MCF 10A (cell line): ENCODE measurements around the gene NADSYN1. TPM values are rescaled to one million over a fixed set of nuclear protein-coding genes. Genes with fewer than 3 reads are reported as not detected.

Experiments used
- BruUV-seq: library from RNA; stranded (reverse); fragments of 400-500 nt; replicated peaks from 2 replicates; lab custom pipeline; 2021; lab: Mats Ljungman, UMichigan
- CTCF ChIA-PET: fragments of 300-600 bp; sonication (Branson Sonifier 250); formaldehyde crosslinking; extraction: SDS; loops from one replicate; lab custom pipeline; 2021; ENCODE audit warnings: antibody characterized with exemption, inconsistent platforms; lab: Yijun Ruan, JAX
- POLR2A ChIA-PET: fragments of 300-600, 350-650 bp; sonication (Branson Sonifier 250); formaldehyde crosslinking; extraction: SDS; loops from one replicate; lab custom pipeline; 2020; ENCODE audit warnings: antibody characterized with exemption, inconsistent platforms; lab: Yijun Ruan, JAX
- DNase-seq: peaks from one replicate; pipeline ENCODE4 v3.0.0-alpha.2; 2018; ENCODE audit not compliant: unreplicated experiment
- H3K27ac Mint-ChIP-seq: one replicate; pipeline ENCODE4 v1.8.0; 2022; ENCODE audit warnings: mild to moderate bottlenecking, low read depth, mixed read lengths; ENCODE audit not compliant: unreplicated experiment
- H3K27me3 Mint-ChIP-seq: one replicate; pipeline ENCODE4 v1.8.0; 2022; ENCODE audit warnings: mixed read lengths; ENCODE audit not compliant: insufficient read depth, unreplicated experiment
- H3K36me3 Mint-ChIP-seq: one replicate; pipeline ENCODE4 v1.8.0; 2022; ENCODE audit warnings: mild to moderate bottlenecking, moderate library complexity, mixed read lengths; ENCODE audit not compliant: insufficient read depth, unreplicated experiment
- H3K4me1 Mint-ChIP-seq: one replicate; pipeline ENCODE4 v1.8.0; 2022; ENCODE audit warnings: mixed read lengths; ENCODE audit not compliant: insufficient read depth, unreplicated experiment
- H3K4me3 Mint-ChIP-seq: one replicate; pipeline ENCODE4 v1.8.0; 2022; ENCODE audit warnings: mild to moderate bottlenecking, moderate library complexity, mixed read lengths; ENCODE audit not compliant: unreplicated experiment
- H3K9me3 Mint-ChIP-seq: one replicate; pipeline ENCODE4 v1.8.0; 2022; ENCODE audit warnings: mixed read lengths; ENCODE audit not compliant: unreplicated experiment
- CTCF ChIP-seq: fragments of 200-600 bp; IDR thresholded peaks from one replicate; pipeline ENCODE4 v1.8.0; 2022; ENCODE audit warnings: antibody characterized with exemption, mild to moderate bottlenecking; ENCODE audit not compliant: unreplicated experiment
- intact Hi-C: fragments of 100-400 bp; cut with micrococcal nuclease; formaldehyde crosslinking; loops from 2 replicates; pipeline ENCODE4 v1.14.1; 2022
- total RNA-seq: library from RNA; stranded (reverse); gene quantifications from 2 replicates; pipeline ENCODE4 v1.2.3, GENCODE V29; 2022

Gene NADSYN1
- total RNA-seq, 1 experiment from 2014 or later, result 73.6 TPM

- no peak for DNase-seq
Observed at GRCh38 chr11:71459076-71459766, 6.2 kb downstream of the NADSYN1 start.

GRCh38 chr11:71459767-71460320, 6.8 kb downstream of the NADSYN1 start:
- ChIA-PET CTCF (no interaction called here), POLR2A (interaction anchor here (1.4 kb wide), 1 partner anchor 13 kb away, joined by 3 read pairs; no protein-coding TSS in a partner anchor)
- Mint-ChIP-seq H3K36me3 (peaks cover 70% of the 10 kb centered on the region), H3K4me3 (no peak overlapping the region), H3K27me3 (no peaks in the 10 kb centered on the region), H3K9me3 (no peaks in the 10 kb centered on the region), H3K27ac (no peak overlapping the region), H3K4me1 (no peaks in the 10 kb centered on the region)
- no peak for TF ChIP-seq CTCF
- intact Hi-C loops, result loop anchor here (10.0 kb wide), 1 partner anchor 995 kb away; no protein-coding TSS in a partner anchor
- no peak for DNase-seq
- no TSS peak for BruUV-seq

More at GRCh38 chr11:71459076-71459766, 6.2 kb downstream of the NADSYN1 start:
- ChIA-PET CTCF (interaction anchor here (0.6 kb wide), 1 partner anchor 1007 kb away, joined by 4 read pairs; no protein-coding TSS in a partner anchor), POLR2A (interaction anchor here (1.4 kb wide), 1 partner anchor 12 kb away, joined by 3 read pairs; no protein-coding TSS in a partner anchor)
- no peaks in the 10 kb centered on the region for H3K9me3 Mint-ChIP-seq
- H3K27me3 Mint-ChIP-seq, result no peaks in the 10 kb centered on the region
- intact Hi-C loops, result loop anchor here (10.0 kb wide), 1 partner anchor 994 kb away; no protein-coding TSS in a partner anchor
- no TSS peak for BruUV-seq
- peaks cover 69% of the 10 kb centered on the region for H3K36me3 Mint-ChIP-seq
- no peak for TF ChIP-seq CTCF
- no peaks in the 10 kb centered on the region for H3K4me1 Mint-ChIP-seq
- no peak overlapping the region for H3K4me3 Mint-ChIP-seq
- no peak overlapping the region for H3K27ac Mint-ChIP-seq

GRCh38 chr11:71461696-71462095, 8.7 kb downstream of the NADSYN1 start:
- ChIA-PET POLR2A (no interaction called here), CTCF (interaction anchor here (0.7 kb wide), 1 partner anchor 990 kb away, joined by 3 read pairs; no protein-coding TSS in a partner anchor)
- no peaks in the 10 kb centered on the region for H3K27me3 Mint-ChIP-seq
- H3K4me1 Mint-ChIP-seq, result no peaks in the 10 kb centered on the region
- no peak overlapping the region for H3K27ac Mint-ChIP-seq
- no peak for DNase-seq
- BruUV-seq, result no TSS peak
- intact Hi-C loops, result no loop called here
- H3K36me3 Mint-ChIP-seq, result peaks cover 54% of the 10 kb centered on the region
- H3K4me3 Mint-ChIP-seq, result no peak overlapping the region
- no peak for TF ChIP-seq CTCF
- no peaks in the 10 kb centered on the region for H3K9me3 Mint-ChIP-seq

DNA sequence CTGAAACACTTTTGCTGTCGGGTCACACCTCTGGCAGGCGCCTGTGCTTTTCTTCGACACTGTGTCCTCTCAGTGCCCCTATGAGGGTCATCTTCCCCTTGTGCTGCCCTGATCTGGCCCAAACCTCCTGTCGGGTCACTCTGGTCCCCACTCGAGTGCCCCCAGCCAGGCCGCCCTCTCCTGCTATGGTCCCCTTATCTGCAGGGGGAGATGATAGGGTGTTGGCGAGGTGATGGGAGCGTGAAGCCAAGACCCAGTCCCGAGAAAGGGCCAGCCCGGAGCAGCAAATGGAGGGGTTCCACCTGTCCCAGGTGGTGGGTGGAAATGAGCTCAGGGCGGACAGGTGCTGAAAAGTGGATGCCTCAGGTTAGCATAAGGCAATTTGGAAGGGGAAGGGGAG, 9.7 kb downstream of the NADSYN1 start:
- TF ChIP-seq CTCF, result no peak
- ChIA-PET POLR2A (no interaction called here), CTCF (no interaction called here)
- Mint-ChIP-seq H3K27ac (no peak overlapping the region), H3K36me3 (peaks cover 47% of the 10 kb centered on the region), H3K27me3 (no peaks in the 10 kb centered on the region), H3K4me3 (no peak overlapping the region), H3K4me1 (no peaks in the 10 kb centered on the region), H3K9me3 (no peaks in the 10 kb centered on the region)
- DNase-seq, result no peak
- no TSS peak for BruUV-seq
- intact Hi-C loops, result no loop called here
